HEK293 (cell line): Measurements from ENCODE around the gene P2RY2.

ENCODE experiments used
- KLF8 ChIP-seq: fragments of 450-650 bp; formaldehyde crosslinking; IDR thresholded peaks from 2 replicates; pipeline ENCODE4 v1.5.1; 2016; ENCODE audit warnings: missing biosample characterization, missing genetic modification characterization
- RBAK ChIP-seq: fragments of 450-650 bp; formaldehyde crosslinking; IDR thresholded peaks from 2 replicates; pipeline ENCODE4 v1.5.1; 2016; ENCODE audit warnings: missing biosample characterization, missing genetic modification characterization
- YY2 ChIP-seq: fragments of 450-650 bp; formaldehyde crosslinking; IDR thresholded peaks from 2 replicates; pipeline ENCODE4 v1.5.1; 2016; ENCODE audit warnings: missing biosample characterization, missing genetic modification characterization
- ZBTB1 ChIP-seq: fragments of 450-650 bp; formaldehyde crosslinking; IDR thresholded peaks from 2 replicates; pipeline ENCODE4 v1.5.1; 2016; ENCODE audit warnings: missing biosample characterization, missing genetic modification characterization
- ZBTB7A ChIP-seq: fragments of 450-650 bp; formaldehyde crosslinking; IDR thresholded peaks from 2 replicates; pipeline ENCODE4 v1.5.1; 2016; ENCODE audit warnings: low read depth, missing biosample characterization, missing genetic modification characterization
- ZNF138 ChIP-seq: fragments of 450-650 bp; formaldehyde crosslinking; IDR thresholded peaks from 2 replicates; pipeline ENCODE4 v1.5.1; 2016; ENCODE audit warnings: missing biosample characterization, missing genetic modification characterization, borderline replicate concordance
- ZNF184 ChIP-seq: fragments of 450-650 bp; IDR thresholded peaks from 2 replicates; pipeline ENCODE4 v1.5.1; 2018; ENCODE audit warnings: missing biosample characterization, mild to moderate bottlenecking, missing genetic modification characterization
- ZNF202 ChIP-seq: fragments of 450-650 bp; formaldehyde crosslinking; IDR thresholded peaks from 2 replicates; pipeline ENCODE4 v1.5.1; 2016; ENCODE audit warnings: missing biosample characterization, missing genetic modification characterization, borderline replicate concordance
- ZNF423 ChIP-seq: fragments of 450-650 bp; formaldehyde crosslinking; IDR thresholded peaks from 2 replicates; pipeline ENCODE4 v1.5.1; 2016; ENCODE audit warnings: missing biosample characterization, missing genetic modification characterization
- TF ChIP-seq, protein P1 (sequence below): fragments of 450-650 bp; formaldehyde crosslinking; IDR thresholded peaks from 2 replicates; pipeline ENCODE4 v1.5.1; 2016; ENCODE audit warnings: missing biosample characterization, missing genetic modification characterization
- TF ChIP-seq, protein P2 (sequence below): fragments of 450-650 bp; formaldehyde crosslinking; IDR thresholded peaks from 2 replicates; pipeline ENCODE4 v1.5.1; 2016; ENCODE audit warnings: missing biosample characterization, missing genetic modification characterization
- TF ChIP-seq, protein P3 (sequence below): fragments of 450-650 bp; formaldehyde crosslinking; IDR thresholded peaks from 2 replicates; pipeline ENCODE4 v1.5.1; 2016; ENCODE audit warnings: missing biosample characterization, missing genetic modification characterization
- TF ChIP-seq, protein P4 (sequence below): fragments of 450-650 bp; formaldehyde crosslinking; IDR thresholded peaks from 2 replicates; pipeline ENCODE4 v1.5.1; 2016; ENCODE audit warnings: missing biosample characterization, missing genetic modification characterization, borderline replicate concordance
- TF ChIP-seq, protein P5 (sequence below): fragments of 450-650 bp; formaldehyde crosslinking; IDR thresholded peaks from 2 replicates; pipeline ENCODE4 v1.5.1; 2016; ENCODE audit warnings: missing biosample characterization, missing genetic modification characterization

DNA sequence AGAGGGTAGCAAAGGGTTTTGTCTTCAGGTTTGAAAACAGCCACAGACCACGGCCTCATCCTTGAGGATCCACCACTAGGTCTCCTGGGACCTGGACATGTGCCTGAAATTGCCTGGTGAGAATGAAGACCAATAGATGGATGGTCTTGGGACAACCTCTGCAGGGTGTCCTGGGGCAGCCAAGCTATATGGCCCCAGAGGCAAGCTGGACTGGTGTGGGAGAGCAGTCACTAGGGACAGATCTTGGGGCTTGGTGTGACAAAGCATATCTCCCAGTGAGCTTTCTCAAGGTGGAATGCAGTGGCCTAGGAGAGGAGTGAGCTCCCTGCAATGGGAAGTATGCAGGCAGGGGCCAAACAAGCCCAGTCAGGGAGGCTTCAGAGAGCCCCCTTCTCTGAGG is 67.6 kb downstream of the P2RY2 start:
- TF ChIP-seq, protein P1, sequence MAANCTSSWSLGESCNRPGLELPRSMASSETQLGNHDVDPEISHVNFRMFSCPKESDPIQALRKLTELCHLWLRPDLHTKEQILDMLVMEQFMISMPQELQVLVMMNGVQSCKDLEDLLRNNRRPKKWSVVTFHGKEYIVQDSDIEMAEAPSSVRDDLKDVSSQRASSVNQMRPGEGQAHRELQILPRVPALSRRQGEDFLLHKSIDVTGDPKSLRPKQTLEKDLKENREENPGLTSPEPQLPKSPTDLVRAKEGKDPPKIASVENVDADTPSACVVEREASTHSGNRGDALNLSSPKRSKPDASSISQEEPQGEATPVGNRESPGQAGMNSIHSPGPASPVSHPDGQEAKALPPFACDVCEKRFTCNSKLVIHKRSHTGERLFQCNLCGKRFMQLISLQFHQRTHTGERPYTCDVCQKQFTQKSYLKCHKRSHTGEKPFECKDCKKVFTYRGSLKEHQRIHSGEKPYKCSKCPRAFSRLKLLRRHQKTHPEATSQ (tag by site-specific recombination) = no peak
- TF ChIP-seq ZBTB1 (no peak), ZNF202 (tag by site-specific recombination) (no peak), RBAK (tag by site-specific recombination) (no peak), ZNF423 (tag by site-specific recombination) (no peak), YY2 (tag by site-specific recombination) (no peak), ZBTB7A (no peak), KLF8 (tag by site-specific recombination) (no peak), ZNF184 (tag by site-specific recombination) (no peak), ZNF138 (no peak)
- TF ChIP-seq, protein P2, sequence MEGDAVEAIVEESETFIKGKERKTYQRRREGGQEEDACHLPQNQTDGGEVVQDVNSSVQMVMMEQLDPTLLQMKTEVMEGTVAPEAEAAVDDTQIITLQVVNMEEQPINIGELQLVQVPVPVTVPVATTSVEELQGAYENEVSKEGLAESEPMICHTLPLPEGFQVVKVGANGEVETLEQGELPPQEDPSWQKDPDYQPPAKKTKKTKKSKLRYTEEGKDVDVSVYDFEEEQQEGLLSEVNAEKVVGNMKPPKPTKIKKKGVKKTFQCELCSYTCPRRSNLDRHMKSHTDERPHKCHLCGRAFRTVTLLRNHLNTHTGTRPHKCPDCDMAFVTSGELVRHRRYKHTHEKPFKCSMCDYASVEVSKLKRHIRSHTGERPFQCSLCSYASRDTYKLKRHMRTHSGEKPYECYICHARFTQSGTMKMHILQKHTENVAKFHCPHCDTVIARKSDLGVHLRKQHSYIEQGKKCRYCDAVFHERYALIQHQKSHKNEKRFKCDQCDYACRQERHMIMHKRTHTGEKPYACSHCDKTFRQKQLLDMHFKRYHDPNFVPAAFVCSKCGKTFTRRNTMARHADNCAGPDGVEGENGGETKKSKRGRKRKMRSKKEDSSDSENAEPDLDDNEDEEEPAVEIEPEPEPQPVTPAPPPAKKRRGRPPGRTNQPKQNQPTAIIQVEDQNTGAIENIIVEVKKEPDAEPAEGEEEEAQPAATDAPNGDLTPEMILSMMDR (tag by site-specific recombination) = no peak
- TF ChIP-seq, protein P3, sequence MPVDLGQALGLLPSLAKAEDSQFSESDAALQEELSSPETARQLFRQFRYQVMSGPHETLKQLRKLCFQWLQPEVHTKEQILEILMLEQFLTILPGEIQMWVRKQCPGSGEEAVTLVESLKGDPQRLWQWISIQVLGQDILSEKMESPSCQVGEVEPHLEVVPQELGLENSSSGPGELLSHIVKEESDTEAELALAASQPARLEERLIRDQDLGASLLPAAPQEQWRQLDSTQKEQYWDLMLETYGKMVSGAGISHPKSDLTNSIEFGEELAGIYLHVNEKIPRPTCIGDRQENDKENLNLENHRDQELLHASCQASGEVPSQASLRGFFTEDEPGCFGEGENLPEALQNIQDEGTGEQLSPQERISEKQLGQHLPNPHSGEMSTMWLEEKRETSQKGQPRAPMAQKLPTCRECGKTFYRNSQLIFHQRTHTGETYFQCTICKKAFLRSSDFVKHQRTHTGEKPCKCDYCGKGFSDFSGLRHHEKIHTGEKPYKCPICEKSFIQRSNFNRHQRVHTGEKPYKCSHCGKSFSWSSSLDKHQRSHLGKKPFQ (tag by site-specific recombination) = no peak
- TF ChIP-seq, protein P4, sequence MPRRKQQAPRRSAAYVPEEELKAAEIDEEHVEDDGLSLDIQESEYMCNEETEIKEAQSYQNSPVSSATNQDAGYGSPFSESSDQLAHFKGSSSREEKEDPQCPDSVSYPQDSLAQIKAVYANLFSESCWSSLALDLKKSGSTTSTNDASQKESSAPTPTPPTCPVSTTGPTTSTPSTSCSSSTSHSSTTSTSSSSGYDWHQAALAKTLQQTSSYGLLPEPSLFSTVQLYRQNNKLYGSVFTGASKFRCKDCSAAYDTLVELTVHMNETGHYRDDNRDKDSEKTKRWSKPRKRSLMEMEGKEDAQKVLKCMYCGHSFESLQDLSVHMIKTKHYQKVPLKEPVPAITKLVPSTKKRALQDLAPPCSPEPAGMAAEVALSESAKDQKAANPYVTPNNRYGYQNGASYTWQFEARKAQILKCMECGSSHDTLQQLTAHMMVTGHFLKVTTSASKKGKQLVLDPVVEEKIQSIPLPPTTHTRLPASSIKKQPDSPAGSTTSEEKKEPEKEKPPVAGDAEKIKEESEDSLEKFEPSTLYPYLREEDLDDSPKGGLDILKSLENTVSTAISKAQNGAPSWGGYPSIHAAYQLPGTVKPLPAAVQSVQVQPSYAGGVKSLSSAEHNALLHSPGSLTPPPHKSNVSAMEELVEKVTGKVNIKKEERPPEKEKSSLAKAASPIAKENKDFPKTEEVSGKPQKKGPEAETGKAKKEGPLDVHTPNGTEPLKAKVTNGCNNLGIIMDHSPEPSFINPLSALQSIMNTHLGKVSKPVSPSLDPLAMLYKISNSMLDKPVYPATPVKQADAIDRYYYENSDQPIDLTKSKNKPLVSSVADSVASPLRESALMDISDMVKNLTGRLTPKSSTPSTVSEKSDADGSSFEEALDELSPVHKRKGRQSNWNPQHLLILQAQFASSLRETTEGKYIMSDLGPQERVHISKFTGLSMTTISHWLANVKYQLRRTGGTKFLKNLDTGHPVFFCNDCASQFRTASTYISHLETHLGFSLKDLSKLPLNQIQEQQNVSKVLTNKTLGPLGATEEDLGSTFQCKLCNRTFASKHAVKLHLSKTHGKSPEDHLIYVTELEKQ (tag by site-specific recombination) = no peak
- TF ChIP-seq, protein P5, sequence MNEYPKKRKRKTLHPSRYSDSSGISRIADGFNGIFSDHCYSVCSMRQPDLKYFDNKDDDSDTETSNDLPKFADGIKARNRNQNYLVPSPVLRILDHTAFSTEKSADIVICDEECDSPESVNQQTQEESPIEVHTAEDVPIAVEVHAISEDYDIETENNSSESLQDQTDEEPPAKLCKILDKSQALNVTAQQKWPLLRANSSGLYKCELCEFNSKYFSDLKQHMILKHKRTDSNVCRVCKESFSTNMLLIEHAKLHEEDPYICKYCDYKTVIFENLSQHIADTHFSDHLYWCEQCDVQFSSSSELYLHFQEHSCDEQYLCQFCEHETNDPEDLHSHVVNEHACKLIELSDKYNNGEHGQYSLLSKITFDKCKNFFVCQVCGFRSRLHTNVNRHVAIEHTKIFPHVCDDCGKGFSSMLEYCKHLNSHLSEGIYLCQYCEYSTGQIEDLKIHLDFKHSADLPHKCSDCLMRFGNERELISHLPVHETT (tag by site-specific recombination) = no peak
